Raji (cell line): ENCODE results near the gene UBE2G2.

Source experiments
- POLR2A ChIP-seq: IDR thresholded peaks from 2 replicates; pipeline ENCODE4 v1.6.1; 2011; ENCODE audit warnings: low read depth, low read length, control low read depth; ENCODE audit not compliant: insufficient read depth

Gene UBE2G2, protein sequence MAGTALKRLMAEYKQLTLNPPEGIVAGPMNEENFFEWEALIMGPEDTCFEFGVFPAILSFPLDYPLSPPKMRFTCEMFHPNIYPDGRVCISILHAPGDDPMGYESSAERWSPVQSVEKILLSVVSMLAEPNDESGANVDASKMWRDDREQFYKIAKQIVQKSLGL

DNA sequence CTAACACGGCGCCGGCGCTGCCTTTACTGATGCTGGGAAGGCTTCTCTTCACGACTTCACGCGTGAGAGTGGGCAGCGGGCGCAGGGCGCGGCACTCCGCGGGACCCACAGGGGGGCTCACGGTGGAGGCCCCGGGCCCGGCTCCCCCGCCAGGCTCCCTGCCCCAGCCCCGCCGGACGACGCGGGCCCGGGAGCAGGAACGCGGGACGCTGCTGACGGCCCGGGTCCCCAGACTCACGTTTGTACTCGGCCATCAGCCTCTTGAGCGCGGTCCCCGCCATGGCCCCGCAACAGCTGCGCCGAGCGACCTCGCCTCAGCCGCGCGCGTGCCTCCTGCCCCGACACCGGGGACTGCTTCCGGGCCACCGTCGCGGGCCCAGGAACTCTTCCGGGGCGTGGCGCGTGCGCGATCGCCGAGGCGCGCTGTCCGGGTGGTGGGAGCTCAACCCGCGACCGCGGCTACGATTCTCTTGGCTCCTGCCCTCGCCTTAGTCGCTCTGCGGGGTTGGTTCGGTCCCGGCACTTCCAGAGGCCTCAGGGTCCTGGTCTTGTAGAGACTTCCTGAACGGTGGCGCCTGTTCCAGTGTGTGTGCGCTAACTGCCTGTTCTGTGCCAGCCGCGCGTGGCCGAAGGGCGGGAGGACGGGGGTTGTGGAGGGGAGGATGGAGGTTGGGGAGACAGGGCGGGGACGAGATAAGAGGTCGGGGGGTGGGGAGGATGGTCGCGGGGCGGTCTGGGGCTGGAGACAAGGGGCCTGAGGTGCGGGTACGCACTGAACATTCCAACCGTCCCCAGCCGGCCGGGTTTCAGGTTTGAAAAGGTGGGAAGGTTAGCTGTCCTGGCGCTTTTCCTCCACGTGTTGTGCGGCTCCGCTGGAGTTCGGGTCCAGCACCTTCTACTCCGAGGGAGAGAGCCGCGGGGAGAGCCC is at the start of gene UBE2G2:
Gene UBE2G2, minus strand, starts transcription at position 353 of the 928 bp plus-strand sequence. Its CDS starts 72 bp downstream, at position 281.
- peak; percentile 94 for TF ChIP-seq POLR2A

DNA sequence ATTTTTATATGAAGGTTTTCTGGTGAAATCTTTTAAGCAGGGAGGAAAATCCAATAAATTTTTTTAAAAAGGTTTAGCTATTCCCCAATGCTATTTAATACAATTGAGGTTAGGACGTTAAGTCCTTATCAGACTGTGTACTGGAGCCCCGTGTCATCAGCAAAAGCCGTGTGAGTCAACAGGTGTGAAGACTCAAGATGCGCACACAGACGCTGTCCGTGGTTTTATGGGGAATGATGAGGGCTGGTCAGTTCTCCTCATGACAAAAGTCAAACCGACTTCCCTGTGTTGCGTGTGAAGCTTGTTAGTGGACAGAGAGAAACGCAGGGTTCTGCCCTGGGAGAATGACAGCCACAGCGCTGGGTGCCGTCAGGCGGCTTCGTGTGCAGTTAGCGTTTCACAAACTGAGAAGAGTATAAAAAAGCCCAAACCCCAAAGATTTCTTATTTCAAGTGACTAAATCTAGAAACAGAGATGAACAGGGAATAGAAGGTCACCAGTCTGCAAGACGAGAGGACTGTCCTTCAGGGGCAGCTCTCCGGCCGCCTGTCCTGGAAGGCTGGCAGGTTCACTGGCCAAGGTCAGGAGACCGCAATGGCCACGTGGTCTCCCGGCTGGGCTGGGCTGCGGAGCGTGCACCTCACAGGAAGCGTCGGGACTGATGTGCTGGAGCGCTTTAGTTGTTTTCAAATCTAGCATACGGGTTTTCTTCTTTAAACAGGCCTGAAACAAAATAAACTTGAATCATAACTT is 49.5 kb upstream of the UBE2G2 start:
- TF ChIP-seq POLR2A = no peak

DNA sequence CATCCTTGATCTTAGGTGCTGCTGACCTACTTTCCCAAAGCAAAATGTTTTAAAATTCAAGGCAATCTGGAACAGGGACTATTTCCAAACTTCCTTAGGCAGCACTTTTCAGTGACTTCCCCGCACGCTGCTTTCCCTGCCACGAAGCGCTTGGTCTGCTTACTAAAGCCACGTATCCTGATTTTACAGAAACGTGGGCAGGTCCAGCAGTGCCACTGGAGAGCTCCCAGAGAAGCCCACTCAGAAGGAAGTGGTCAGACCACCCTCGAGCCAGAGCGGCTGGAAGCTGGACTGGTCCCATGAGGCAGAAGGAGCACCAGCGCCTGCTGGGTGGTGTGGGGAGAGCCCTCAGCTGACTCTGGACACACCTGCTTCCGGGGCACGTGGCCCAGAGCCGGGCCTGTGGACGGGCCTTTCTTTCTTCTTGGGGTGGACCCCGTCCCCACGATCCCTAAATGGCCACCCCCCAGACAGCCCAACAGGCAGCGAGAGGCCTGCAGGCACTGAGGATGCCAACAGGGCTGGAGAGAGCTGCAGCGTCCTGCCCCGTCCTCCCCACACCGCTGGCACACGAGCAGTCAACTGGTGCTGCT is 48.7 kb upstream of the UBE2G2 start:
- no peak for TF ChIP-seq POLR2A

DNA sequence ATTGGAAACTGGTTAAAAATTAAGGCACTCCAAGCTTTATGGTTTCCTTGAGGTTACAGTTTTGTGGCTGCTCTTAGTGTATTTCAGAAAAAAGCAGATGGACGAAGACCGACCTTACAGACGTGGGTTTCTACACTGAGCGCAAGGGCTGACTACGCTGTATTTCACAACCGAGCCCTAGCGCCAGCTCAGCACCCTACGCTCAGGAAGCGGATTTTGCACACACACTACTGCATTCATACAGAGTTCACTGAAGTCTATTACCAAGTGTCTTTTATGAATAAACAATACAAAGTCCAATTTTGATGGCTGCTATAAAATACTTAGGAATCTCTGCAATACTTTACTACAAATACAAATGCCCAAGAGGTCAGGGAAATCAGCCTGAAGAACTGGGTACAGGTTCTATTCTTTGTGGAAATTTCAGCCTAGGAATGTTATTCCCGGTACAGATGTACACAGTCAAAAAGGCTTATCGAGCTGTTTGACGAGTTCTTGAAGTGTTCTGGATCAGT is 48.1 kb upstream of the UBE2G2 start:
- TF ChIP-seq POLR2A = no peak

DNA sequence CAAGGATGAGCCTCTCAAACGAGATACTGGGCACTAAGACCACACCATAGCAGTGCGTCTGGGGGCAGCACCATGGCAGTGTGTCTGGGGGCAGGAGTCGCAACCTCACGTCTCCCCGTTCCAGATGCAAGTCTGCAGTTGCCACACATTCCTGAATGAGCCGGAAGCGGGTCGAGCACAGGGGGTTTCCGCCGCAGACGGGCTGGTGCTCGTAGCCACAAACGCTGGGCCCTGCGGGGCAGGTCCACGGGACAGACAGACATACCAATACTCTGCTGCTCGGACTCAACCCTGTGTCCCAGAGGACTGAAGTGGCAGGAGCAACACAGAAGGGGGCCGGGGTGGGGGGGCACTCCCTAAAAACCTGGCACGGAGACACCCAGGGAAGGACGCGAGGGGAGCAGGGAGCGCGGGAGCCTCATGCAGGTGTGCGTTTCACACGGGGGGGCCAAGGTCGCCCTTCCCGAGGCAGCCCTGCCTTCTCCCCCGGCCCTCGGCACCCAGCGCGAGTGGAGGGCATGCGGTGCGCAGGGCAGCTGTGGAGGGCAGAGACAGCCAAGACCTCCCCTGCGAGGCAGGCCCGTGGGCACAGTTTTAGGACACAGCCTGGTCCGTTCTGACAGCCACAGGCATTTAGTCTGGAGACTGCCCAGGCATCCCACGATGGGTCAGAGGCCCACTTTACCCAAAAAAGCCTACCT is 47.4 kb upstream of the UBE2G2 start:
- no peak for TF ChIP-seq POLR2A

DNA sequence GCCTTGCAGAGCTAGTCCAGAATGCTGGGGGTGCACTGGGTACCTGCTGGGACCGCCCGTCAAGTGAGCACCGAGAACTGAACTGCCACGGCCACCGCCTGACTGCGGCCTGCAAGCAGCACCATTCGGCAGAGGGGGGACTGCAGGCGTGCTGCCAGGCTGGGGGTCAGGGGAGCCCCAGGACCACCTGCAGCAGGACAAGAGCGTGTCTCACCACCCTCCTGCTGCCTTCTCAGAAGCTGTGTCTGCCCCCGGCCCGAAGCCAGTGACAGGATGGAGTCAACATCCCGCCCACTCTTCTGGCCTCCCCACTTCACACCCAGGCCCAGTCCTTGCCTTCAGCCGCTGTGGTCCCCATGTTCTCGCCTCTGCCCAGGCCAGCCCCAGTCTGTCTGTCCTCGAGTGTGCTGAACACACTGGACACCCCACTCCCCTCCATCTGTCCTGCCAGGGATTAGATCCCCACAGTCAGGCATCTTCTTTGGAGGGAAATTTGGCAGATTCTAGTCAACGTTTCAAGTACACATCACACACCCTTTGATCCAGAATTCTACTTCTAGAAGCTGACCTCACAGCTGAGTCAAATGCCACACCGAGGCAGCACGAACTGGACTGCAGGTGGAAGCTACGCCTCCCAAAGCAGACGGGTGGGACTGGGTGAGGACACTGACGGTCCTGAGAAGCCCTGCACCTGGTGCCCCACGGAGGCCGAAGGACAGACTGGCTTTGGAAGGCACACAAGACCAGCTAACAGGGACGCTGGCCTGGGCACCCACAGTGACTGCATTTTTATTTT is 45.8 kb upstream of the UBE2G2 start:
- no peak for TF ChIP-seq POLR2A

DNA sequence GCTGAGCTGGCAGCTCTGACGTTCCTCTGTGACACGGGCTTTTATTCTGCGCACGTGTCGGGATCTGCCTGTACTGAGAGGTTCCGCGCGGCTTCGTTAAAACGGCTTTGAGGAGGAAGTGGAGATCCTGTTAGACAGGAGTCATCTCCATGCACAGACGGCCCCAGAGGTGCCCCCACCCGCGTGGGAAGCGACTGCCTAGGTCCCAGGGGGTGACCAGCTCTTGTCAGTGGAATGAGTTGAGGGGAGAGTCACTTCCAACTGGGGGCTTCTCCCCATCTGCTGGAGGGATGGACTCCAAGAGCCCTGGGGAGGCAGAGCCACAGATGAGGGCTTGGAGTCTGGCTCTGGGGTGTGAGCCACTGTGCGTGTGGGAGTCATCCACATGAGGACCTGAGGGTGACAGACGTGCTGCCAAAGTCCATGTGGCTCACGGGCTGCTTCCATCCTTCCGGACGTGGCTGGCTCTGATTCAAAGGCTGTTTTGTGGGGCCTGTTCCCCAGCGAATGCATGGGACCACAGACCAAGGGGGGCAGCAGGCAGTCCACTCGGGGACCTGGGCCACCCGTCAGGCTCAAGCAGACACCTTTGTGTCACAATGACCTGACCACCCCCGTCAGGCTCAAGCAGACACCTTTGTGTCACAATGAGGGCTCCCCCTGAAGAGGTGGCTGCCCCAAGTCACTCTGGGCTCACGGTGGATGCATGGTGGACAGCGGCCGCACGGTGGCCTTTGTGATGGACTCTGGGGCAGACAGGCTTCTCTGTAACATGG is 45.1 kb upstream of the UBE2G2 start:
- TF ChIP-seq POLR2A = no peak

DNA sequence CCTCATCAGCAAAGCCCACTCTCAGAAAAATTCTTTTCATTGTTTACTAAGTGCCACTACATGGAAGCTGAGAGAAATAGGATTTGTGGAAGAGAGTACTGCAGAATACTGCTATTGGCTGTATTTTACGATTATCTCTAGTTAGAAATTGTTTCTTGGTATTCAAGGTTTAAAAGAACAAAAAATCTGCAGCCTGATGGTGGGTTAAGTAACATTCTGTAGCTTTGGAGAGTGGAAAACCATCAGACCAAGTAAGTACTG is 44.5 kb upstream of the UBE2G2 start:
- TF ChIP-seq POLR2A = no peak

DNA sequence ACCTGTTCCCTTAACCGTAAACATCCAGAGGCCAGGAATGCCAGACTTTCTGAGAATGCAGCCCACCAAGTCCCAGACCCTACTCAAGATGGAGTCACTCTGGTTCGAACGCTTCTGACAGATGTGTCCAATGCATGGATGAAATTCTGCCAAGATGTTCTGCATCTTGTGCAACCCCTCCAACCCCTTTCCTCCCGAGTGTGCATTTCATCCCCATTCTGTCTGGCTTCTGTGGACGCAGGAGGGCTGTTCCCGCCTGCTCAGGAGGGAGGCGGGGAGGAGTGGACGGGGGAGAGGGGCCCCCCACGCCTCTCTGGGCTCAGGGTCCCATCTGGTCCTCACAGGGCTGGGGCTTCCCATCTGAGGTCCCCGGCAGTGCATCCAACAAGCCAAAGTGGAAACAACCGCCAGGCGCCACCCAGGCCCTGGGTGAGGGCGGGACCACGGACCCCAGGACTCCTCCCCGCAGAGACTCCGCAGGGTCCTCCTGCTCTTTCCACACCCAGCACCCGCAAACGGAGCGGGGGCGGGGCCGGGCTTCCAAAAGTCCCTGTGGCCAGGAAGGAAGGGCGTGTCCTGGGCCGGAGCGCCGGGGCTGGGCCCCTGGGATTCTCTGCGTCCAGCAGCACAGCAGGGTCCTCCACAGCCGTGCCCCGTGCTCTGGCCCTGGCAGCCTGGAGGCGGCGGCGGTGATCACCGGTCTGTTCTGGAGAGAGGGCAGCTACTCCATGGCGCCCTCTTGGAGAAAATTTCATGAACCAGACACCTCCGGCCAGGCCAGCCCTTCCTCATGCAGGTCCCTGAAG is 44.0 kb upstream of the UBE2G2 start:
- no peak for TF ChIP-seq POLR2A

DNA sequence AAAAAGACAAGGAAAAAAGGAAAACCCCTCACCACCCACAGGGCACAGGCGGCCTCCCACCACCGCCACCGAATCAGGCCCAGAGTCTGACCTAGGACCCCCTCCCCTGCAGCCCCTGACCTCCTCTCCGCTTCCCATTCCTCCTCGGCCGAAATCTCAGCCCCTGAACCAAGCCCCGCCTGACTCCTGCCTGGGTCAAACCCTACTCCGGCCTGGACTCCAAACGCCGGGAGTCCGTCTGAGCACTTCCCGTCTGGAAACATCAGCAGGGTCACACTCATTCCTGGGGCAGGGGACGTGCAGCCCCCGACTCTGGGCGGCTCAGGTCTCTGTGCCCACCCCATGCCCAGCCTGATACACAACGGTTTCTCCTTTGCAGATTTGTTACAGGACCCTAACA is 42.6 kb upstream of the UBE2G2 start:
- no peak for TF ChIP-seq POLR2A

DNA sequence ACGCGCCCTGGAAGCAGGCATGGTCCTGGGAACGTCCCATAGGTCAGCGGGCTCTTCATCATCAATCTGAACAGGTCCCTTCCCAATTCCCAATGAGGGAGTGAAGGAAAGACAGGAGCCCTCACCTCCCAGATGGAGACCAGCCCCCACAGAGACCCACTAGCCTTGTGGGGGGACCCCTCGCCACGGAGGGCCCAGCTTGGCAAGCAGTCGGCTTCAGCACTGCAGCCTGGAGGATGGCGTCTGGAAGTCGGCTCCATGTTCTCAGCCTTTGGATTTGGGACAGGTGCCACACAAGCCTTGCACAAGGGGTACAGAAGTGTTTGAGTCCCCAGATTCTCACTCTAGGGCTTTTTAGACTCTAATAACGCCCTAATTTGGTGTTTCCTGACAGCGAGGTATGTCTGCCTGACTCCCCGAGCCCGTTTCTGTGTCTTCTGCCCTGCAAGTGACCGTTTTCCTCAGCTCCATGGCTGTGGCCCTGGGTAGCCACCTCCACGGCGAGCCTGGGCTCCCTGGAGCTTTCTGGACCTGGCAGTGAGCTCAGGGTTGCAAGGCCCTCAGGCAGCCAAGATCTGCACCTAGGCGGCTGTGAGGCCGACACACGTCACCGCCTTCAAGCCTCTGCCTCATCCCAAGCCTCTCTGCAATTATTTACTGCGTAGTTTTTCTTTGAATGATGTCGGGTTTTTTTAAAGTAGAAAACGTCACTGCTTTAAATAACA is 41.3 kb upstream of the UBE2G2 start:
- no peak for TF ChIP-seq POLR2A

DNA sequence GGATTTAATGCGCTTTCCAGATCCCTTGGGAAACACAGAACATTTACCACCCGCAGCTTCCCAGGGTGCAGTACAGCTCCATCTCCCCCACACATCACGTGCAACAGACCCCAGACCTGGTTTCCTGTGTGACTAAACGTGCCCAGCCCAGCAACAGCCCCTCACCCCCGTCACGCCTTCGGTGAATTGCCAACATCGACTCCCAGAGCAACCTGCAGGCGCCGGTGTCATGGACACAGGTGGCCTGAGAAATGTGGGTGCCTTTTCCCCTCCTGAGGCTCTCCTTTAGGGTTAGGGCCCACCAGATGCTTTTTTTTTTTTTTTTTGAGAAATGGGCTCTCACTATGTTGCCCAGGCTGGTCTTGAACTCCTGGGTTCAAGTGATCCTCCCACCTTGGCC is 40.5 kb upstream of the UBE2G2 start:
- TF ChIP-seq POLR2A = no peak
